HG03460 (cell line): Measurements from ENCODE around the gene RBM42.
A peak's percentile ranks its signal among the peaks of the same experiment; 100 is the strongest.
"Not testable (repeated sequence)": the region's sequence is repeated elsewhere in the genome, so short reads cannot be mapped to it uniquely, and the experiment has no call there.

Source experiments
- ATAC-seq: cut with Tn5 transposase; IDR thresholded peaks from one replicate; pipeline ENCODE4 v1.9.1; 2021; ENCODE audit not compliant: unreplicated experiment

Gene RBM42, protein sequence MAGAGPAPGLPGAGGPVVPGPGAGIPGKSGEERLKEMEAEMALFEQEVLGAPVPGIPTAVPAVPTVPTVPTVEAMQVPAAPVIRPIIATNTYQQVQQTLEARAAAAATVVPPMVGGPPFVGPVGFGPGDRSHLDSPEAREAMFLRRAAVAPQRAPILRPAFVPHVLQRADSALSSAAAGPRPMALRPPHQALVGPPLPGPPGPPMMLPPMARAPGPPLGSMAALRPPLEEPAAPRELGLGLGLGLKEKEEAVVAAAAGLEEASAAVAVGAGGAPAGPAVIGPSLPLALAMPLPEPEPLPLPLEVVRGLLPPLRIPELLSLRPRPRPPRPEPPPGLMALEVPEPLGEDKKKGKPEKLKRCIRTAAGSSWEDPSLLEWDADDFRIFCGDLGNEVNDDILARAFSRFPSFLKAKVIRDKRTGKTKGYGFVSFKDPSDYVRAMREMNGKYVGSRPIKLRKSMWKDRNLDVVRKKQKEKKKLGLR

DNA sequence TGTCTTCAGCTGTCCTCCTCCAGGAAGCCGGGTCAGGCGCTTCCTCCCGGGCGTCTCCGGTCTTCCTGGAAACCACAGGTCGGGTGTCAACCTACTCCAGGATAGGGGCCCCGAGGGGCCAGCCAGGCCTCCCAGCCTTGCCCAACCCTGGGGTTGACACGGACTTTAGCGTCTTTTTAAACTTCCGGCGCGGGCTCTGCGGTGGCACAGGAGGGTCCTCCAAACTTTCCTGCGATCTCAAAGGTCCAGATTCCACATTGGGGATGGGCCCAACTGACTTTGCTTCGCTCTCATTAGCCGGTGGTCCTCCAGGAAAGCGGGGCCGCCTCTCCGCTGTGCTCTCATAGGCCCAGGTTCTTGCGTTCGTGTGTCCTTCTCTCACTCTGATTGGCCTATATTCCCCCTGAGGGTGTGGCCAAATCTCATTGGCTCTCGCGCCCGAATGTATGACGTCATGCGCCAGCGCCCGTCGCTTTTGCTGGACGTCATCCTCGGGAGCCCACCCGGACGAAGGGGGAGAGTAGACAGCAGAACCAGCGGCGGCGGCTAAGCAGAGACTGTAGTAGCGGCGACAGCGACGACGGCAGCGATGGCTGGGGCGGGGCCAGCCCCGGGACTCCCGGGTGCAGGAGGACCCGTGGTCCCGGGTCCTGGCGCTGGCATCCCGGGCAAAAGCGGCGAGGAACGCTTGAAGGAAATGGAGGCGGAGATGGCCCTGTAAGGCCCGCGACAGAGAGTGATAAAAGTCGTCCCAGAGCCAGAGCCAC, at the start of gene RBM42:
TSS of gene RBM42 (plus strand) at position 472 of the 767 bp plus-strand sequence. CDS start at position 590, 118 bp downstream.
- ATAC-seq = peak; percentile 94

DNA sequence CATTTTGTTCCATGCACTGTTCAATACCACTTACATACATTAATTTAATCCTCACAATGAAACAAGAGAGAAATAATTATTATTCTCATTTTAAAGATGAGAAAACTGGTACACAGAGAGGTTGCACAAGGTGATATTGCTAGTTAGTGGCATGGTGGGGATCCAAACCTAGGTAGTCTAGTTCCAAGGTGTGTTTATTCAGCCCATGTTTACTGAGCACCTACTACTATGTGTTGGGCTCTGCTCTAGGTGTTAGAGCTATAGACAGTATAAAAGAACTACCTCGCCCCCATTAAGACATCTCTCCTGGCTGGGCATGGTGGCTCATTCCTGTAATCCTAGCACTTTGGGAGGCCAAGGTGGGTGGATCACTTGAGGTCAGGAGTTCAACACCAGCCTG, 46.1 kb upstream of the RBM42 start:
- ATAC-seq = no peak

DNA sequence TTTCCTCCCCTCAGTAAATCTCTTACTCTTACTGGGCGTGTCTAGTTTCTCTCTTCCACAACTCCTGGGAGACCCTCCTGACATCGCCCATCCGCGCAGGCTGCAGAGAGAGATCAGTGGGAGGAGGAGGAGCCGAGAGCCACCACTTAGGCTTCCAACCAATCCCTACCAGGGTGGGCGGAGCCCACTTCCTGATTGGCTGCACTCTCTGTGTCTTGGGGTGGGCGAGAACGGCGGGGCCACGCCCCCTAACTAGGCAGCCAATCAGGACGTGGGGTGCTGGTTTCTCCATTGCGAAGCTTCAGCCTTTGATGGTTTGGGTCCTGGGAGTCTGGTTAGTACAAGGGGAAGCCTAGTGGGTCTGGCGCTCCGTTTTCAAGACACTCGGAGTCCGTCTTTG, 43.0 kb upstream of the RBM42 start, which contains the start of gene PMIS2:
TSS of gene PMIS2 (plus strand) at position 326 of the 400 bp plus-strand sequence. CDS start 87 bp downstream, outside the sequence.
- no peak for ATAC-seq

DNA sequence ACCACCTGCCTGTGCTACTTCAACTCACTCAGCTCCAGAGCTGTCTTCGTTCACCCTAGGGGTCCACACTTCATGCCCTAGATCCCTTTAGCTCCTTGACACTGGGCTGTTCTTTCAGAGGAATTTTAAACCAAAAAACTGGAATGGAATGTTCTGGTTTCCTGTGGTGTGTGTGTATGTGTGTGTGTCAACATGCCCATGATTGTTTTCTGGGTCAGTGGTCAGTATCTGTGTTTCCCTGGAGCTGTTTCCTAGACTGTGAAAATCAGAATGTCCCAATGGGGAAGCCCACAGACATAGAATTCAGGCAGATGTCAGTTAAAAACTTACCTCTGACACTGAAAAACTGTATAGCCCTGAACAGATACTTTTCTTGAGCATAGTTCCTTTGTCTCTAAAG, 41.5 kb upstream of the RBM42 start:
- ATAC-seq = no peak

DNA sequence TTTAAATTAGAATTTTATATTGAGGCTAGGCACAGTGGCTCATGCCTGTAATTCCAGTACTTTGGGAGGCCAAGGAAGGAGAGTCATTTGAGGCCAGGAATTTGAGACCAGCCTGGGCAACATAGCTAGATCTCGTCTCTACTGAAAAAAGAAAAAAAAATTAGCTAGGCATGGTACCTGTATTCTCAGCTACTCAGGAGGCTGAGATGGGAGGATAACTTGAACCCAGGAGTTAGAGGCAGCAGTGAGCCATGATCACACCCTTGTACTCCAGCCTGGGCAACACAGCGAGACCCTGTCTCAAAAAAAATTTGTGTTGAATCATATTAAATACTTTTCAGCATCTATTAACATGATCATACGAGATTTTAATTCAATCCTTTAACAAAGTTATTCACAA, 38.0 kb upstream of the RBM42 start:
- no peak for ATAC-seq

DNA sequence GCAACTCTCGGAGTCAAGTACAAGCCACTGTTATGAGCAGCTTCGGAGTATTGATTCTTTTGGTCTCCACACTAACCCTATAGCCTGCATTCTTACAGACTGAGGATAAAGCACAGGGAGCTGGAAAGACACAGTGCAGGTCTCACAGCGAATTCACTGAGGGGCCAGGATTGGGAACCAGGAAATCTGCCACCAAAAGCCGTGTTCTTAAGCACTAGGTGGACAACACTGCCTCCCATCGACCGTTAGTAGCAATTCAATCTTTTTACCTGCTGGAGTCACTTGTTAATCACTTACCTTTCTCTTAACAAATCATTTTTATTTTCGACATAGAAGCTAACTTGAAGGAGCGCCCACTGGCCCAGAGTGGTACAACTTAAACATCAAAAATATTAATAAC, 36.6 kb upstream of the RBM42 start:
- ATAC-seq = no peak

DNA sequence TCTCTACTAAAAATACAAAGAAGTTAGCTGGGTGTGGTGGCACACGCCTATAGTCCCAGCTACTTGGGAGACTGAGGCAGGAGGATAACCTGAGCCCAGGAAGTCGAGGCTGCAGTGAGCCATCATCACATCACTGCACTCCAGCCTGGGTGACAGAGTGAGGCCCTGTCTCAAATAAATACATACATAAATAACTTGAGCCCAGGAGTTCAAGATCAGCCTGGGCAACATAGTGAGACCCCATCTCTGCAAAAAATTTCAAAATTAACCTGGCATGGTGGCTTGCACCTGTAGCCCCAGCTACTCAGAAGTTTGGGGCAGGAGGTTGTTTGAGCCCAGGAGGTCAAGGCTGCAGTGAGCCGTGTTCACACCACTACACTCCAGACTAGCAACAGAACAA, 33.8 kb upstream of the RBM42 start:
- ATAC-seq = not testable (repeated sequence)

DNA sequence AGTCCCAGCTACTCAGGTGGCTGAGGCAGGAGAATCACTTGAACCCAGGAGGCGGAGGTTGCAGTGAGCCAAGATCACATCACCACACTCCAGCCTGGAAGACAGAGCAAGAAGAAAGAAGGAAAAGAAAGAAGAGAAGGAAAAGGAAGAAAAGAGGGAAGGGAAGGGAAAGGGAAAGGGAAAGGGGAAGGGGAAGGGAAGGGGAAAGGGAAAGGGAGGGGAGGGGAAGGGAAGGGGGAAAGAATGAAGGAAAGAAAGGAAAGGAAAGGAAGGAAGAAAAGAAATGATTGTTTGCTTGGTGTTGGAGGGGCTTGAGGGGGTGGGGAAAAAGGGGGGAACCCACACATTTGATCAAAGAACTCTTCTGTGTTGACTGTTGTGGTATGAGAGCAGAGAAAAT, 32.9 kb upstream of the RBM42 start:
- ATAC-seq = no peak

DNA sequence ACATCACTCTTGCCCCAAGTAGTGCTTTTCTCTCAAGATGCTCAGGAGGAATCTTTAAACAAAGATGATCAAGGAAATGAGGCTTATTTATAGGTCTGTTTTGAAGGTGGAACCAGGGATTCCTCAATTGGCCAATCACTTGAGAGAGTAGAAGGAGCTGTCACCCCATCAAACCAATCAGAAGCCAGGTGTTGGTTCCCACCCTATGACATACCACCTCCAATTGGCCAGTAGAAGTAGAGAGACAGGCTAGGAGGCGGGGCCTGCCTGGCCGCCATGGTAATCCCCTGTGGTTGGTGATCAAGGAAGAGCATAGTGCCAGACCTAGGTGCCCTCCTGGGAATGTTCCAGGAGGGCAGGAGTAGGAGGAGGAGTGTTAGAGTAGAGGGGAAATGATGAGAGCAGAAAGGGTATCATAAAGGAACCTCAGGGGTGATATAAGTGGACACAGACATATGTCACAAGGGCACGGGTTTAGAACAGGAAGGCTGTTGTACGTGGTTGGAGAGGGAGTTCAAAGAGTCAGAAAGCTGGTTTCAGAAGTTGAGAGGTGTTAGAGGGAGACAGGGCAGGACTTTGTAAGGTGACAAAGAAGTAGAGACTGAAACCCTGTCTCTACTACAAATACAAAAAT, 32.4 kb upstream of the RBM42 start:
- ATAC-seq = peak; percentile 59

DNA sequence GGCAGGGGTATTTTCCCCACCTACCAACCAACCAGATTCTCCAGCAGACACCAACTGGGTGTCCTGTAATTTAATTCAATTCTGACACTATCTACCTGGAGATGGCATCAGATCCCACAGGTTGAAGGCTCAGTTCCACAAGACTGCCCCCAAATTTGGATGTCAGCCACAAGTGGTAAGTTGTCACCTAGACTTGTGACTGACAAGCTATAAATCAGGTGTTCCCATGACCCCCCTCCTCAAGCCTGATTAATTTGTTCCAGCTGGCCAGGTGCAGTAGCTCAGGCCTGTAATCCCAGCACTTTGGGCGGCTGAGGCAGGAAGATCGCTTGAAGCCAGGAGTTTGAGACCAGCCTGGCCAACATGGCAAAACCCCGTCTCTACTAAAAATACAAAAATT, 26.9 kb upstream of the RBM42 start:
- no peak for ATAC-seq

DNA sequence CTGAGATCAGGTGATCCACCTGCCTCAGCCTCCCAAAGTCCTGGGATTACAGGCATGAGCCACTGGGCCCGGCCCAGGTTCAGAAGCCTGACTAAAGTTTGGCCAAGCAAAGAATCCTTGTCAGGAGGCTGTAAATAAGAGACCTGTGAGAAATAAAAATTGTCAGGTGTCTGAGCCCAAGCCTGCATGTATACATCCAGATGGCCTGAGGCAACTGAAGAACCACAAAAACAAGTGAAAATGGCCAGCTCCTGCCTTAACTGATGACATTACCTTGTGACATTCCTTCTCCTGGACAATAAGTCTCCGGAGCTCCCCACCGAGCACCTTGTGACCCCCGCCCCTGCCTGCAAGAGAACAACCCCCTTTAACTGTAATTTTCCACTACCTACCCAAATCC, 24.4 kb upstream of the RBM42 start:
- ATAC-seq = not testable (repeated sequence)

DNA sequence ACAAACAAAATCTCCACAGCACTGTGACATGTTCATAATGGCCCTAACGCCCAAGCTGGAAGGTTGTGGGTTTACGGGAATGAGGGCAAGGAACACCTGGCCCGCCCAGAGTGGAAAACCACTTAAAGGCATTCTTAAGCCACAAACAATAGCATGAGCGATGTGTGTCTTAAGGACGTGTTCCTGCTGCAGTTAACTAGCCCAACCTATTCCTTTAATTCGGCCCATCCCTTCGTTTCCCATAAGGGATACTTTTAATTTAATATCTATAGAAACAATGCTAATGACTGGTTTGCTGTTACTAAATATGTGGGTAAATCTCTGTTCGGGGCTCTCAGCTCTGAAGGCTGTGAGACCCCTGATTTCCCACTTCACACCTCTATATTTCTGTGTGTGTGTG, 21.7 kb upstream of the RBM42 start:
- not testable (repeated sequence) for ATAC-seq

DNA sequence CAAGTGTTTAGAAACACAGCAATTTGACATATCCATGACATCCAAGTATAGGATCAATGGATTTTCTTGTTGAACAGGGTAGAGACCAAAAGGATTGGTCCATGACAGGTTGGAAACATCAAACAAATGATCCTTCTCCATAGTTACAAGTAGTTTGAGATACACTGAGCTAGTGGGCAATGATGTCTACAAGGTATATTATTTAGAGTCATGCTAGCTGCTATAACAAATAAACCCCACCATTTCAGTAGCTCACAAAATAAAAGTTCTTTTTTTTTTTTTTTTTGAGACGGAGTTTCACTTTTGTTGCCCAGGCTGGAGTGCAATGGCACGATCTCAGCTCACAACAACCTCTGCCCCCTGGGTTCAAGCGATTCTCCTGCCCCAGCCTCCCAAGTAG, 21.2 kb upstream of the RBM42 start:
- no peak for ATAC-seq

DNA sequence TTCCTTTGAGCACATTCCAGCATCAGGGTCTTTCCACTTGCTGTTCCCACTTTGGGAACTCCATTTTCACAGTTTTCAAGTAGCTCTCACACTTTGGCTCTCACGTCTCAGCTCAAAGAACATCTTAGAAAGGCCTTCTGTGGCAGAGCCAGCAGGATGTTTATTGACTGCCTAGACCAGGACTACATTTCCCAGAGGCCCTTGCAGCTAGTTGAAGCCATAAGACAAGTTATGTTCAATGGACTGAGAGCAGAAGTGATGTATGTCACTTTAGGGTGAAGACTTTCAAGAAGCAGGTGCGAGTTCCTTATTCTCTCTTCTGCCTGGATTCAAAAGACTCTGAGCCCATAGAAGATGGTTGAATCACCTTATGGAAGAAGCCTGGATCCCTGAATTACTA, 20.6 kb upstream of the RBM42 start:
- no peak for ATAC-seq

DNA sequence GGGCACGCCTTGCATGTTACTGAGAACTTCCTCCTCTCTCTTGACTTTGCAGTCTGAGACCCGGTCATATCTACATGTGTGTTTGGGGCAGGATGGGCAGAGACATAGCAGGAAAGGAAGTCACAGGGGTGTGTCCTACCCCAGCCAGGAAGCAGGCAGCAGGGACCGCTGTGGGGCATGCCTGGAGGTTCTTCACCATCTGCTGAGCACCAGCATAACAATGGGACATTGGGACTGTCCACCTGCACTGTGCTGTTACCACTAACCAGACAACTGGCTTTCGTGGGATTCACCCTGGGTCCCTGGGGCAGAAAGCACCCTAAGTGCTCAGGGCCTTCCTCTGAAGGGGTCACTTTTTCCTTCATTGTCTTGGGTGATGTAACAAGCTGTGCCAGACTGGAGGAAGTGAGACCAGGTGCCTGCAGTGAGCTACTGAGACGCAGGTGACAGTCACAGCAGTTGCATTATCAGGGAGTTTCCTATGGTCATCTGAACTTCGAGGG, 18.9 kb upstream of the RBM42 start:
- ATAC-seq = no peak

DNA sequence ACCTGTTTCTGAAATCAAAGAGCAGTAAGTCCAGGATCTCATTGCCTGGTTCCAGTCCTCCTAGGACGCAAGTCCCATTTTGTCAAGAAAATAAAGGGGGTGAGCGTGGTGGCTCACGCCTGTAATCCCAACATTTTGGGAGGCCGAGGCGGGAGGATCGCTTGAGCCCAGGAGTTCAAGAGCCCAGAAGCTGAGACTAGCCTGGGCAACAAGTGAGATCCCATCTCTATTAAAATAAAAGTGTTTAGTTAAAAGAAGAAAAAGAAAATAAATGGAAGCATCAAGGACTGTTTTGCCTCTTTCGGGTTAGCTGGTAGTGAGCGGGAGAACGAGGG, 16.6 kb upstream of the RBM42 start:
- no peak for ATAC-seq

DNA sequence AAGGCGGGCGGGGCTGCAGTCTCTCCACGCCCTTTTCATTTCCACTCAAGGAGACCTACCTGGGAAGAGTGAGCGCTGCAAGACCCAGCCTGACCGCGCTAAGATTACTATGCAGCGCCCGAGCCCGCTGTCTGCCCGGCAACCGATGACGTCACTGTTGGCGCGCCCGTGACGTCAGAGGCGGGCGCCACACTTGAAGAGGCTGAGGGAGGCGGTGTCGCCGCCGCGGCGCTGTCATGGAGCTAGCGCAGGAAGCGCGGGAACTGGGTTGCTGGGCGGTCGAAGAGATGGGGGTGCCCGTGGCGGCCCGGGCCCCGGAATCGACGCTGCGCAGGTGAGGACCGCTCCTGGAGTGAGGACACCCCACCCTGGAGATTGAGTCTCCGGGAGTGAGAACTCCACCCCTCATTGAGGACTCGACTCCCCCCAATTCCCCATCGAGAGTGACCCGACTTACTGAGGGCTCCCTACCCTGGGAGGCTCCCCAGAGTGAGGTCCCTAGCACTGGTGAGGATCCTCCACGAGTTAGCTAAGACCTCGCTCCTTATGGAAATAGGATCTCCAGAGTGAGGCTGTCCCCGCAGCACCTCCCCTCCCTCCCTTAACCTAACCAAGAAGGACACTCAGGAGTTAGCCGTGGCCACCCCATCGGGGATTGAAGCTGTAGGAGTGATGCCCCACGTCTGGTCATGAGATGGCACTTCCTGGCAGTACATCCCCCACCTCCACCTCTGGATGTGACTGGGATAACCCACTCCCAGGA, 16.1 kb upstream of the RBM42 start, which contains the start of gene HAUS5:
TSS of gene HAUS5 (plus strand) at position 177 of the 763 bp plus-strand sequence. CDS start at position 237, 60 bp downstream.
- peak; percentile 74 for ATAC-seq

DNA sequence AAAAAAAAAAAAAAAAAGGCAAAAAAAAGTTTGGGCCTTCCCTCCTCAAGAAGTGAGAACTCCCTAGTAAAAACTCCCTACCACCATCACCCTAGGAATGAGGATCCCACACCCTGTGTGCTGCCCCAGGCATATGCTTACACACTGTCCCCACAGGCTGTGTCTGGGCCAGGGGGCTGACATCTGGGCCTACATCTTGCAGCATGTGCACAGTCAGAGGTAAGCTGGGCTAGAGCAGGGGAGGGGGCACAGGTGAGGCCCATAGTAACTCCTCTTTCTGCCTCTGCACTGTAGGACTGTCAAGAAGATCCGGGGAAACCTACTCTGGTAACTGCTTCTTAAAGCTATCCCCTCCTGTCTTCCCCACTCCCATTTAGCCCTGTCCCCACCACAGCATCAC, 15.3 kb upstream of the RBM42 start:
- ATAC-seq = no peak

DNA sequence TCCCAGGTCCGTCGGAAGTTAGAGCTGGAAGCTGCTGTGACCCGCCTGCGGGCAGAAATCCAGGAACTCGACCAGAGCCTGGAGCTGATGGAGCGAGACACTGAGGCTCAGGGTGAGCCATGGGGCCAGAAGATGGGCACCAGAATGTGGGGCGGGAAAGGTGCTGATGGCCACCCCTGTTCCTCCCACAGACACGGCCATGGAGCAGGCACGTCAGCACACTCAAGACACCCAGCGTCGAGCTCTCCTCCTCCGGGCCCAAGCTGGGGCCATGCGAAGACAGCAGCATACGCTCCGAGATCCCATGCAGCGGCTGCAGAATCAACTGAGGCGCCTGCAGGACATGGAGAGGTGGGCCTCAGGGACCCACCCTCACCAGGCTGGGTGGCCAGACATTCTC, 13.8 kb upstream of the RBM42 start:
- ATAC-seq = no peak

DNA sequence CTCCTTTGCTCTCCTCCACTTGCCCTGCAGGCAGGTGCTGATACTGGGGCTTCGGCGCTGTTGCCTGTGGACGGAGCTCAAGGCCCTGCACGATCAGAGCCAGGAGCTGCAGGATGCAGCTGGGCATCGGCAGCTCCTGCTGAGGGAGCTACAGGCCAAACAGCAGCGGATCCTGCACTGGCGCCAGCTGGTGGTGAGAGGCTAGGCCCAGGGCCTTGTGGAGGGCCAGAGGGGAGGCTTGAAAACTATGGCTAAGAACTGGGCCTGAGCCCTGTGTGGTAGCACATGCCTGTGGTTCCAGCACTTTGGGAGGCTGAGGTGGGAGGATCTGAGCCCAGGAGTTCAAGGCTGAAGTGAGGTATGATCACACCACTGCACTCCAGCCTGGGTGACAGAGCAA, 10.0 kb upstream of the RBM42 start:
- no peak for ATAC-seq
